Mesenchymal stem cell (in vitro differentiated cells and primary cell): ENCODE measurements around the gene SUSD4.

Source experiments
- DNase-seq: peaks from one replicate; pipeline ENCODE4 v3.0.0-alpha.2; 2013
- H2AFZ ChIP-seq: one replicate; pipeline ENCODE4 v1.6.1; 2013; ENCODE audit warnings: low read depth, mild to moderate bottlenecking, control low read depth, inconsistent platforms, low read length, moderate library complexity
- H2AK5ac ChIP-seq: 2 replicates; pipeline ENCODE4 v1.6.1; 2013; ENCODE audit warnings: low read length, moderate library complexity, mild to moderate bottlenecking, inconsistent platforms; ENCODE audit not compliant: severe bottlenecking
- H2BK120ac ChIP-seq: one replicate; pipeline ENCODE4 v1.6.1; 2013; ENCODE audit warnings: low read depth, mild to moderate bottlenecking, inconsistent platforms, low read length, moderate library complexity
- H2BK12ac ChIP-seq, 2 experiments: one replicate each; pipeline ENCODE4 v1.6.1; 2013; ENCODE audit warnings: inconsistent platforms in 2 of 2, low read length in 2 of 2, mild to moderate bottlenecking in 2 of 2, moderate library complexity in 2 of 2, control low read depth in 1 of 2
- H2BK15ac ChIP-seq: one replicate; pipeline ENCODE4 v1.6.1; 2013; ENCODE audit warnings: mild to moderate bottlenecking, low read depth, inconsistent platforms; ENCODE audit not compliant: poor library complexity, severe bottlenecking
- H2BK5ac ChIP-seq: 2 replicates; pipeline ENCODE4 v1.6.1; 2013; ENCODE audit warnings: low read depth, mild to moderate bottlenecking, low read length, control low read depth, inconsistent platforms; ENCODE audit not compliant: poor library complexity, severe bottlenecking
- H3K14ac ChIP-seq, 2 experiments: one replicate each; pipeline ENCODE4 v1.6.1; 2013; ENCODE audit warnings: inconsistent platforms in 2 of 2, low read length in 2 of 2, control low read depth in 1 of 2, mild to moderate bottlenecking in 1 of 2, moderate library complexity in 1 of 2
- H3K18ac ChIP-seq, 2 experiments: one replicate each; pipeline ENCODE4 v1.6.1; 2013; ENCODE audit warnings: inconsistent platforms in 2 of 2, low read length in 2 of 2, control low read depth in 1 of 2, low read depth in 1 of 2, mild to moderate bottlenecking in 1 of 2
- H3K23ac ChIP-seq, 2 experiments: one replicate each; pipeline ENCODE4 v1.6.1; 2013; ENCODE audit warnings: inconsistent platforms in 2 of 2, low read length in 2 of 2, mild to moderate bottlenecking in 2 of 2, moderate library complexity in 2 of 2, control low read depth in 1 of 2
- H3K27ac ChIP-seq: 2 replicates; pipeline ENCODE4 v1.5.1; 2013; ENCODE audit warnings: mild to moderate bottlenecking, moderate library complexity, low read length, control low read depth, inconsistent platforms; ENCODE audit not compliant: poor library complexity, severe bottlenecking
- H3K27me3 ChIP-seq, 2 experiments: 2 replicates each; pipeline versions ENCODE4 v1.6.1 to v1.7.0; 2013; ENCODE audit warnings: low read length in 2 of 2, mild to moderate bottlenecking in 2 of 2, moderate library complexity in 2 of 2, control low read depth in 1 of 2, inconsistent platforms in 1 of 2; ENCODE audit not compliant: control insufficient read depth in 1 of 2, insufficient read depth in 1 of 2
- H3K36me3 ChIP-seq, 2 experiments: 2 replicates each; pipeline versions ENCODE4 v1.6.1 to v1.7.0; 2013; ENCODE audit warnings: low read length in 2 of 2, control low read depth in 1 of 2, inconsistent platforms in 1 of 2, low read depth in 1 of 2, mild to moderate bottlenecking in 1 of 2; ENCODE audit not compliant: insufficient read depth in 2 of 2, control insufficient read depth in 1 of 2
- H3K4ac ChIP-seq, 2 experiments: one replicate each; pipeline ENCODE4 v1.6.1; 2013; ENCODE audit warnings: inconsistent platforms in 2 of 2, low read length in 2 of 2, mild to moderate bottlenecking in 2 of 2, moderate library complexity in 2 of 2, control low read depth in 1 of 2, low read depth in 1 of 2
- H3K4me1 ChIP-seq: 2 replicates; pipeline ENCODE4 v1.6.1; 2013; ENCODE audit warnings: low read depth, low read length, control low read depth; ENCODE audit not compliant: control insufficient read depth, insufficient read depth
- H3K4me2 ChIP-seq: 2 replicates; pipeline ENCODE4 v1.6.1; 2013; ENCODE audit warnings: low read length, mild to moderate bottlenecking, inconsistent platforms; ENCODE audit not compliant: poor library complexity, severe bottlenecking
- H3K4me3 ChIP-seq, 2 experiments: 2 replicates each; pipeline versions ENCODE4 v1.5.1 to v1.7.0; 2013; ENCODE audit warnings: low read length in 2 of 2, mild to moderate bottlenecking in 2 of 2, control low read depth in 1 of 2, low read depth in 1 of 2; ENCODE audit not compliant: insufficient read depth in 1 of 2
- H3K79me1 ChIP-seq: replicated peaks from 2 replicates; pipeline ENCODE4 v1.6.1; 2013; ENCODE audit warnings: mild to moderate bottlenecking, control low read depth, low read length, inconsistent platforms; ENCODE audit not compliant: poor library complexity, severe bottlenecking
- H3K9ac ChIP-seq: 2 replicates; pipeline ENCODE4 v1.7.0; 2013; ENCODE audit warnings: mild to moderate bottlenecking, low read length, moderate library complexity
- H3K9me3 ChIP-seq: 2 replicates; pipeline ENCODE4 v1.7.0; 2013; ENCODE audit warnings: mild to moderate bottlenecking, low read length; ENCODE audit not compliant: control insufficient read depth
- H4K8ac ChIP-seq: one replicate; pipeline ENCODE4 v1.6.1; 2013; ENCODE audit warnings: inconsistent platforms, mild to moderate bottlenecking, low read length, moderate library complexity
- H4K91ac ChIP-seq: one replicate; pipeline ENCODE4 v1.6.1; 2013; ENCODE audit warnings: mild to moderate bottlenecking, low read length, inconsistent platforms
- WGBS: methylation state at CpG from one replicate; pipeline ENCODE4 v1.1.7; 2013; ENCODE audit warnings: mixed read lengths; 5-methylcytosine and 5-hydroxymethylcytosine counted together

SUSD4 gene

GRCh38 chr1:223217781-223218180, 146.2 kb downstream of the SUSD4 start:
- Histone ChIP-seq H3K9me3 (peaks cover 16% of the 10 kb centered on the region), H3K23ac (no peak overlapping the region), H3K4me3 (no peak overlapping the region), H4K8ac (no peak overlapping the region), H3K79me1 (no peaks in the 10 kb centered on the region), H2AK5ac (no peak overlapping the region), H3K4ac (no peak overlapping the region), H3K9ac (no peak overlapping the region), H2BK5ac (no peak overlapping the region), H2BK15ac (no peak overlapping the region), H2AFZ (no peak overlapping the region), H3K18ac (no peak overlapping the region), H3K4me2 (no peak overlapping the region), H2BK12ac (no peak overlapping the region), H4K91ac (no peak overlapping the region), H3K4me1 (no peaks in the 10 kb centered on the region), H3K27ac (no peak overlapping the region), H3K27me3 (peaks cover 11 to 59% of the 10 kb centered on the region in 2 experiments), H2BK120ac (no peak overlapping the region), H3K36me3 (no peaks in the 10 kb centered on the region), H3K14ac (no peak overlapping the region)
- 53% methylated on average over 3 of the region's 4 CpGs for whole genome bisulfite sequencing
- no peak for DNase-seq

DNA sequence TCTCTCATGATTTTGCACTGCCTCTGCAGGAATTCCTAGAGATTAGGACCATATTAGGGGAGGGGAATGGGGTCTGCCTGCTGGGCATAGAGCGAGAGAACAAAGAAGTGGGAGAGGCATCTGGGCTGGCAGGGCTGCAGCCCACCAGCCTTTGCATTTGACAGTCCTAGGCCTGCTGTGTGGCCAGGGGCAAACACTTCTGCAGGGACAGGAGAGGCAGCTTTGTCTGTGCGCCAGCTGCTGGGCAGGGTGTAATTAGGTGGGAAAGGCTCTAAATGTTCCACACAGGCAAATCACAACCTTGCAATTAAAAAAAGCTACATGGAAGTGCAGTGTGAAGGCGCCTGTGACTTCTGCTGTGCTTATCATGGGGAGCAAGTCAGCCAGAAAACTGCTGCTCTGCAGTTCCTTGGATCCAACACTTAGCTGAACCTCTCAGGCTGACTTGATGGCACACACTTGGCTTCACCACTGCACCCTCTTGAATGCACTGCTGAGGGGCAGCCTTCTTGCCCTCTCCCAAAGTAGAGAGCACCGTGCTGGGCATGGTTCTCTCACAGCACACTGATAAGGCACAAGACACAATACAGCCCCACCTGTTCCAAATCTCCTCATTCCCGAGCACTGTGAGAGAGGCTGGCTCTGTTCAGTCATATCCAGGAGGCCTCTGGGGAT, 147.3 kb downstream of the SUSD4 start:
- no peak for DNase-seq
- H3K27ac ChIP-seq = no peak overlapping the region
- H3K4me1 ChIP-seq = no peaks in the 10 kb centered on the region
- no peak overlapping the region for H2AFZ ChIP-seq
- peaks cover 16% of the 10 kb centered on the region for H3K9me3 ChIP-seq
- no peak overlapping the region for H2BK120ac ChIP-seq
- H3K79me1 ChIP-seq = no peaks in the 10 kb centered on the region
- no peak overlapping the region for H3K18ac ChIP-seq
- H3K4ac ChIP-seq = no peak overlapping the region
- H2BK5ac ChIP-seq = no peak overlapping the region
- no peak overlapping the region for H3K23ac ChIP-seq
- peaks cover 16 to 56% of the 10 kb centered on the region in 2 experiments for H3K27me3 ChIP-seq
- H3K4me3 ChIP-seq = no peak overlapping the region
- no peak overlapping the region for H4K8ac ChIP-seq
- H3K9ac ChIP-seq = no peak overlapping the region
- H3K4me2 ChIP-seq = no peak overlapping the region
- no peak overlapping the region for H2AK5ac ChIP-seq
- no peaks in the 10 kb centered on the region for H3K36me3 ChIP-seq
- WGBS = 79% methylated on average over 4 of the region's 5 CpGs
- H4K91ac ChIP-seq = no peak overlapping the region
- H2BK12ac ChIP-seq = no peak overlapping the region
- H2BK15ac ChIP-seq = no peak overlapping the region
- H3K14ac ChIP-seq = no peak overlapping the region

GRCh38 chr1:223216074-223216473, 147.9 kb downstream of the SUSD4 start:
- H3K27ac ChIP-seq = no peak overlapping the region
- no peak overlapping the region for H2BK15ac ChIP-seq
- no peak overlapping the region for H3K18ac ChIP-seq
- no peak for DNase-seq
- no peak overlapping the region for H3K23ac ChIP-seq
- H3K79me1 ChIP-seq = no peaks in the 10 kb centered on the region
- no peak overlapping the region for H3K9ac ChIP-seq
- peaks cover 16% of the 10 kb centered on the region for H3K9me3 ChIP-seq
- no peak overlapping the region for H3K4me3 ChIP-seq
- H3K36me3 ChIP-seq = no peaks in the 10 kb centered on the region
- no peak overlapping the region for H2AFZ ChIP-seq
- H3K27me3 ChIP-seq = peaks cover 18 to 50% of the 10 kb centered on the region in 2 experiments
- H3K4me2 ChIP-seq = no peak overlapping the region
- H4K91ac ChIP-seq = no peak overlapping the region
- H3K14ac ChIP-seq = no peak overlapping the region
- 87% methylated on average over 6 of the region's 6 CpGs for WGBS
- no peak overlapping the region for H2AK5ac ChIP-seq
- H2BK120ac ChIP-seq = no peak overlapping the region
- no peak overlapping the region for H4K8ac ChIP-seq
- no peak overlapping the region for H3K4ac ChIP-seq
- H3K4me1 ChIP-seq = no peaks in the 10 kb centered on the region
- no peak overlapping the region for H2BK5ac ChIP-seq
- H2BK12ac ChIP-seq = no peak overlapping the region

- no peak overlapping the region for H4K8ac ChIP-seq
- no peak overlapping the region for H4K91ac ChIP-seq
- H3K23ac ChIP-seq = no peak overlapping the region
- no peak overlapping the region for H2AK5ac ChIP-seq
- no peaks in the 10 kb centered on the region for H3K4me1 ChIP-seq
- H3K9me3 ChIP-seq = peaks cover 16% of the 10 kb centered on the region
- WGBS = 54% methylated on average over 4 of the region's 6 CpGs
- DNase-seq = no peak
- no peaks in the 10 kb centered on the region for H3K36me3 ChIP-seq
- H3K27ac ChIP-seq = no peak overlapping the region
- H3K14ac ChIP-seq = no peak overlapping the region
- H3K4ac ChIP-seq = no peak overlapping the region
- H3K4me3 ChIP-seq = no peak overlapping the region
- H2BK120ac ChIP-seq = no peak overlapping the region
- H3K18ac ChIP-seq = no peak overlapping the region
- H3K4me2 ChIP-seq = no peak overlapping the region
- no peak overlapping the region for H2BK12ac ChIP-seq
- no peak overlapping the region for H3K9ac ChIP-seq
- H3K79me1 ChIP-seq = no peaks in the 10 kb centered on the region
- H3K27me3 ChIP-seq = peaks cover 18 to 42% of the 10 kb centered on the region in 2 experiments
- no peak overlapping the region for H2BK5ac ChIP-seq
- no peak overlapping the region for H2AFZ ChIP-seq
- H2BK15ac ChIP-seq = no peak overlapping the region
Measured at GRCh38 chr1:223215026-223215425, 148.9 kb downstream of the SUSD4 start.
